ENCODE measurements around the gene PYDC1. TPM values are rescaled to one million over a fixed set of nuclear protein-coding genes. Genes with fewer than 3 reads are reported as not detected.

PYDC1 gene
- total and polyA plus RNA-seq, 2 of the 13 experiments (the other 11 are each of a cell fraction or from before 2014, with no cell fraction given) = not detected

- TF ChIP-seq JDP2 (CRISPR knock-in tag; IDR thresholded peaks at IDR 0.05; ENCODE audit: borderline replicate concordance) (no peak), GABPA (IDR thresholded peaks at IDR 0.05; ENCODE audit: low read depth, low read length) (no peak), GABPA (CRISPR knock-in tag; IDR thresholded peaks at IDR 0.05; ENCODE audit: low read depth) (no peak), POLR2A (IDR thresholded peaks at IDR 0.05; ENCODE audit: insufficient read depth in 1 of 2, low read depth in 2 of 2, low read length in 2 of 2) (peak in 1 of 2 experiments; percentile 57; a peak in 2 of 4 replicates), KAT2B (IDR thresholded peaks at IDR 0.05; ENCODE audit: borderline replicate concordance, low read depth, low read length) (no peak), SP2 (CRISPR knock-in tag; IDR thresholded peaks at IDR 0.05) (no peak), PAX8 (CRISPR knock-in tag; IDR thresholded peaks at IDR 0.05; ENCODE audit: borderline replicate concordance) (no peak), TCF12 (IDR thresholded peaks at IDR 0.05) (no peak), TCF12 (CRISPR knock-in tag; IDR thresholded peaks at IDR 0.05) (no peak), PBX3 (CRISPR knock-in tag; IDR thresholded peaks at IDR 0.05; ENCODE audit: borderline replicate concordance) (no peak), ZNF24 (IDR thresholded peaks at IDR 0.05) (no peak), SIX4 (CRISPR knock-in tag; IDR thresholded peaks at IDR 0.05) (no peak), AKNA (CRISPR knock-in tag; IDR thresholded peaks at IDR 0.05; ENCODE audit: borderline replicate concordance) (no peak), ZNF451 (CRISPR knock-in tag; IDR thresholded peaks at IDR 0.05) (no peak), KLF15 (CRISPR knock-in tag; IDR thresholded peaks at IDR 0.05; ENCODE audit: borderline replicate concordance) (no peak), ZNF30 (CRISPR knock-in tag; IDR thresholded peaks at IDR 0.05) (no peak), POLR2AphosphoS5 (IDR thresholded peaks at IDR 0.05; ENCODE audit: low read depth, low read length) (0 out of 2 replicates have a peak, but pooled peaks have one; percentile 12), ONECUT2 (CRISPR knock-in tag; IDR thresholded peaks at IDR 0.05) (no peak), NFIB (CRISPR knock-in tag; IDR thresholded peaks at IDR 0.05; ENCODE audit: borderline replicate concordance) (no peak), ZNF230 (CRISPR knock-in tag; IDR thresholded peaks at IDR 0.05) (no peak)
- TF ChIP-seq, protein P1, sequence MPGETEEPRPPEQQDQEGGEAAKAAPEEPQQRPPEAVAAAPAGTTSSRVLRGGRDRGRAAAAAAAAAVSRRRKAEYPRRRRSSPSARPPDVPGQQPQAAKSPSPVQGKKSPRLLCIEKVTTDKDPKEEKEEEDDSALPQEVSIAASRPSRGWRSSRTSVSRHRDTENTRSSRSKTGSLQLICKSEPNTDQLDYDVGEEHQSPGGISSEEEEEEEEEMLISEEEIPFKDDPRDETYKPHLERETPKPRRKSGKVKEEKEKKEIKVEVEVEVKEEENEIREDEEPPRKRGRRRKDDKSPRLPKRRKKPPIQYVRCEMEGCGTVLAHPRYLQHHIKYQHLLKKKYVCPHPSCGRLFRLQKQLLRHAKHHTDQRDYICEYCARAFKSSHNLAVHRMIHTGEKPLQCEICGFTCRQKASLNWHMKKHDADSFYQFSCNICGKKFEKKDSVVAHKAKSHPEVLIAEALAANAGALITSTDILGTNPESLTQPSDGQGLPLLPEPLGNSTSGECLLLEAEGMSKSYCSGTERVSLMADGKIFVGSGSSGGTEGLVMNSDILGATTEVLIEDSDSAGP (CRISPR knock-in tag; IDR thresholded peaks at IDR 0.05; ENCODE audit: borderline replicate concordance) = no peak
Observed at GRCh38 chr16:31194898-31195297, 22.0 kb downstream of the PYDC1 start (continued).

All from HepG2 (cell line).